Measurements from ENCODE around the gene RPP30.

GRCh38 chr10:90837486-90837885 lies 34.3 kb upstream of the RPP30 start:
- TF ChIP-seq CTCF (IDR thresholded peaks at IDR 0.05 in 2 of 3, conservative IDR thresholded peaks at IDR 0.05 in 1 of 3; ENCODE audit: insufficient read depth in 2 of 3, low read depth in 1 of 3, low read length in 3 of 3) (no peak), SRSF1 (IDR thresholded peaks at IDR 0.05; ENCODE audit: low read depth, low read length) (no peak)

Data from K562 (cell line).